ENCODE measurements around the gene FAM83C. TPM values are rescaled to one million over a fixed set of nuclear protein-coding genes. Genes with fewer than 3 reads are reported as not detected.

FAM83C gene
- total RNA-seq, 4 donors from 2014 or later, result not detected

GRCh38 chr20:35235881-35236280 is 56.3 kb downstream of the FAM83C start:
- TF ChIP-seq POLR2A (IDR thresholded peaks at IDR 0.05), result no peak
- Histone ChIP-seq H3K9me3 (no peaks in the 10 kb centered on the region), H3K4me1 (no peaks in the 10 kb centered on the region), H3K27ac (no peak overlapping the region), H3K36me3 (no peaks in the 10 kb centered on the region), H3K27me3 (no peaks in the 10 kb centered on the region), H3K4me3 (no peak overlapping the region)
- DNase-seq, result no peak

Other genes with a start within 250 kb of the FAM83C start
- 100 to 1,000 TPM in 1 of 4 donors, 10 to 100 TPM in 3; 62.7 to 101 (median 80.8) TPM for gene TRPC4AP, start 199.6 kb downstream of the FAM83C start, total RNA-seq
- gene EDEM2, start 145.1 kb downstream of the FAM83C start, total RNA-seq, result 10 to 100 TPM; 18.2 to 38.3 (median 33.8) TPM
- 10 to 100 TPM; 14.2 to 51.2 (median 25.8) TPM for gene PROCR, start 120.4 kb downstream of the FAM83C start, total RNA-seq
- 1 to 10 TPM in 2 of 4 donors, under 1 TPM in 1, not detected in 1; 0.70 to 2.7 (median 1.3) TPM for gene MMP24, start 65.7 kb downstream of the FAM83C start, total RNA-seq
- 10 to 100 TPM; 23.1 to 86.1 (median 58.6) TPM for gene MMP24OS, start 14.3 kb downstream of the FAM83C start, total RNA-seq
- gene EIF6, start 7.7 kb downstream of the FAM83C start, total RNA-seq, result 100 to 1,000 TPM in 3 of 4 donors, 10 to 100 TPM in 1; 77.6 to 196 (median 157) TPM
- gene UQCC1, start 119.5 kb upstream of the FAM83C start, total RNA-seq, result 10 to 100 TPM; 35.5 to 98.2 (median 37.8) TPM
- gene GDF5, start 145.8 kb upstream of the FAM83C start, total RNA-seq, result not detected
- gene CEP250, start 163.2 kb upstream of the FAM83C start, total RNA-seq, result 100 to 1,000 TPM in 1 of 4 donors, 10 to 100 TPM in 3; 26.1 to 121 (median 38.3) TPM
- gene C20orf173, start 237.2 kb upstream of the FAM83C start, total RNA-seq, result not detected
- gene ERGIC3, start 249.7 kb upstream of the FAM83C start, total RNA-seq, result 100 to 1,000 TPM; 183 to 233 (median 201) TPM

All from Peyer's patch (tissue), 4 donors.